Fibroblast of pulmonary artery (primary cell): ENCODE data around the gene CHST13.
A peak's percentile ranks its signal among the peaks of the same experiment; 100 is the strongest.

Experiments used
- DNase-seq: peaks from one replicate; pipeline ENCODE4 v3.0.0-alpha.2; 2010; ENCODE audit warnings: low read depth
- H3K4me3 ChIP-seq: replicated peaks from 2 replicates; pipeline ENCODE4 v1.5.1; 2011; ENCODE audit warnings: low read depth, mild to moderate bottlenecking, control low read depth, low read length, moderate library complexity
- CTCF ChIP-seq: IDR thresholded peaks from 2 replicates; pipeline ENCODE4 v1.5.1; 2011; ENCODE audit warnings: mild to moderate bottlenecking, control low read depth, low read length, inconsistent platforms; ENCODE audit errors: missing control alignments

The CHST13 gene

GRCh38 chr3:126523745-126524428 is at the start of gene CHST13:
CHST13 (plus strand) TSS chr3:126524155; CDS start chr3:126524333, 178 bp downstream.
- no peak within 1 kb of the TSS for H3K4me3 ChIP-seq
- no peak for TF ChIP-seq CTCF
- DNase-seq = peak; percentile 30

GRCh38 chr3:126474498-126475412 is 49.2 kb upstream of the CHST13 start:
- TF ChIP-seq CTCF = no peak
- DNase-seq = peak; percentile 49
- peak overlapping the region; percentile 76 for H3K4me3 ChIP-seq

- peak within 1 kb of the TSS; percentile 76 for H3K4me3 ChIP-seq
- TF ChIP-seq CTCF = peak; percentile 34
- peak; percentile 96 for DNase-seq
Measured at GRCh38 chr3:126475413-126476114, 48.4 kb upstream of the CHST13 start, which contains the start of gene ZXDC. ZXDC (minus strand) TSS chr3:126475891; CDS start chr3:126475865, 26 bp downstream.

GRCh38 chr3:126476166-126477060 is 47.5 kb upstream of the CHST13 start:
- H3K4me3 ChIP-seq = peak overlapping the region; percentile 67
- no peak for TF ChIP-seq CTCF
- peak; percentile 39 for DNase-seq

GRCh38 chr3:126477061-126477380 is 46.9 kb upstream of the CHST13 start:
- no peak overlapping the region for H3K4me3 ChIP-seq
- DNase-seq = no peak
- TF ChIP-seq CTCF = no peak
